Neural progenitor cell (in vitro differentiated cells): Measurements from ENCODE around the gene SRSF7. TPM values are rescaled to one million over a fixed set of nuclear protein-coding genes. Genes with fewer than 3 reads are reported as not detected.
"Not testable (repeated sequence)": the region's sequence is repeated elsewhere in the genome, so short reads cannot be mapped to it uniquely, and the experiment has no call there.

ENCODE experiments used
- DNase-seq: peaks from one replicate; pipeline ENCODE4 v3.0.0-alpha.2; 2016; ENCODE audit warnings: low spot score
- H2AFZ ChIP-seq: fragments of 200-600 bp; sonication (generic); replicated peaks from 2 replicates; pipeline ENCODE4 v1.6.1; 2016; ENCODE audit warnings: antibody characterized with exemption
- H3F3A ChIP-seq: fragments of 200-600 bp; sonication (generic); 2 replicates; pipeline ENCODE4 v1.6.1; 2016; ENCODE audit warnings: antibody characterized with exemption, low read depth
- H3K27ac ChIP-seq: fragments of 200-600 bp; sonication (generic); 2 replicates; pipeline ENCODE4 v1.5.1; 2016; ENCODE audit warnings: mild to moderate bottlenecking
- H3K27me3 ChIP-seq: fragments of 200-600 bp; sonication (generic); 2 replicates; pipeline ENCODE4 v1.6.1; 2016; ENCODE audit warnings: mild to moderate bottlenecking, moderate library complexity
- H3K36me3 ChIP-seq: fragments of 200-600 bp; sonication (generic); 2 replicates; pipeline ENCODE4 v1.5.1; 2016
- H3K4me1 ChIP-seq: fragments of 200-600 bp; sonication (generic); 2 replicates; pipeline ENCODE4 v1.6.1; 2016; ENCODE audit warnings: mixed run types
- H3K4me2 ChIP-seq: fragments of 200-600 bp; sonication (generic); 2 replicates; pipeline ENCODE4 v1.6.1; 2016
- H3K4me3 ChIP-seq: fragments of 200-600 bp; sonication (generic); 2 replicates; pipeline ENCODE4 v1.5.1; 2016
- H3K79me2 ChIP-seq: fragments of 200-600 bp; sonication (generic); 2 replicates; pipeline ENCODE4 v1.6.1; 2016; ENCODE audit warnings: low read depth
- H3K9ac ChIP-seq: fragments of 200-600 bp; sonication (generic); 2 replicates; pipeline ENCODE4 v1.6.1; 2016
- H3K9me3 ChIP-seq: fragments of 200-600 bp; sonication (generic); 2 replicates; pipeline ENCODE4 v1.5.1; 2016; ENCODE audit warnings: low read depth
- H4K20me1 ChIP-seq: fragments of 200-600 bp; sonication (generic); 2 replicates; pipeline ENCODE4 v1.6.1; 2016; ENCODE audit warnings: low read depth
- H3K27ac Mint-ChIP-seq: 3 replicates; pipeline ENCODE4 v1.8.0; 2021; ENCODE audit warnings: mixed read lengths
- H3K27me3 Mint-ChIP-seq: 2 replicates; pipeline ENCODE4 v1.8.0; 2022; ENCODE audit warnings: low read depth, mild to moderate bottlenecking, inconsistent platforms, moderate library complexity, mixed read lengths; ENCODE audit not compliant: insufficient read depth
- H3K36me3 Mint-ChIP-seq: 3 replicates; pipeline ENCODE4 v1.8.0; 2021; ENCODE audit warnings: mixed read lengths
- H3K4me1 Mint-ChIP-seq: 3 replicates; pipeline ENCODE4 v1.8.0; 2021; ENCODE audit warnings: mixed read lengths
- H3K4me3 Mint-ChIP-seq: 3 replicates; pipeline ENCODE4 v1.8.0; 2021; ENCODE audit warnings: mild to moderate bottlenecking, moderate library complexity, mixed read lengths
- H3K9me3 Mint-ChIP-seq: 3 replicates; pipeline ENCODE4 v1.8.0; 2020; ENCODE audit warnings: mixed read lengths
- CTCF ChIP-seq: fragments of 200-600 bp; sonication (generic); IDR thresholded peaks from 2 replicates; pipeline ENCODE4 v1.5.1; 2017; ENCODE audit warnings: antibody characterized with exemption, mild to moderate bottlenecking
- EZH2 ChIP-seq: fragments of 200-600 bp; sonication (generic); IDR thresholded peaks from 2 replicates; pipeline ENCODE4 v1.6.1; 2017; ENCODE audit warnings: antibody characterized with exemption, mild to moderate bottlenecking, moderate library complexity
- EZH2phosphoT487 ChIP-seq: fragments of 200-600 bp; sonication (generic); IDR thresholded peaks from 2 replicates; pipeline ENCODE4 v1.6.1; 2017; ENCODE audit warnings: antibody characterized with exemption
- total RNA-seq: library from RNA; depleted of rRNA; stranded (reverse); fragments of >200 nt; gene quantifications from 2 replicates; pipeline ENCODE4 v1.2.3, GENCODE V29; 2015; ENCODE audit warnings: low replicate concordance

SRSF7 gene
- total RNA-seq, 1 donor from 2014 or later, result 307 TPM

- Histone ChIP-seq H3K27me3 (no peaks in the 10 kb centered on the region), H3K4me1 (peaks cover 2% of the 10 kb centered on the region), H3K79me2 (no peaks in the 10 kb centered on the region), H3K4me2 (no peak overlapping the region), H3F3A (no peaks in the 10 kb centered on the region), H2AFZ (no peak overlapping the region), H3K36me3 (no peaks in the 10 kb centered on the region), H3K27ac (no peak overlapping the region), H4K20me1 (no peaks in the 10 kb centered on the region), H3K9me3 (no peaks in the 10 kb centered on the region), H3K9ac (no peak overlapping the region), H3K4me3 (no peak overlapping the region)
- Mint-ChIP-seq H3K36me3 (peaks cover 10% of the 10 kb centered on the region), H3K4me1 (peaks cover 10% of the 10 kb centered on the region), H3K4me3 (no peak overlapping the region), H3K27me3 (no peaks in the 10 kb centered on the region), H3K9me3 (peaks cover 3% of the 10 kb centered on the region), H3K27ac (no peak overlapping the region)
- no peak for DNase-seq
- TF ChIP-seq CTCF (no peak), EZH2phosphoT487 (no peak), EZH2 (no peak)
These were observed 44.3 kb downstream of the SRSF7 start for GRCh38 chr2:38706846-38707345.

- no peaks in the 10 kb centered on the region for H3K27me3 ChIP-seq
- peaks cover 6% of the 10 kb centered on the region for H3K36me3 Mint-ChIP-seq
- no peak overlapping the region for H3K4me2 ChIP-seq
- peaks cover 9% of the 10 kb centered on the region for H3K4me1 Mint-ChIP-seq
- no peaks in the 10 kb centered on the region for H4K20me1 ChIP-seq
- no peaks in the 10 kb centered on the region for H3K4me1 ChIP-seq
- no peaks in the 10 kb centered on the region for H3K36me3 ChIP-seq
- no peaks in the 10 kb centered on the region for H3K9me3 ChIP-seq
- H3K4me3 Mint-ChIP-seq, result no peak overlapping the region
- H3K9me3 Mint-ChIP-seq, result no peaks in the 10 kb centered on the region
- H3K4me3 ChIP-seq, result no peak overlapping the region
- no peaks in the 10 kb centered on the region for H3F3A ChIP-seq
- no peak overlapping the region for H3K9ac ChIP-seq
- H3K79me2 ChIP-seq, result no peaks in the 10 kb centered on the region
- H3K27ac Mint-ChIP-seq, result no peak overlapping the region
- H3K27ac ChIP-seq, result no peak overlapping the region
- no peak overlapping the region for H2AFZ ChIP-seq
- TF ChIP-seq EZH2phosphoT487, result no peak
- TF ChIP-seq CTCF, result no peak
- no peak for TF ChIP-seq EZH2
- DNase-seq, result no peak
- H3K27me3 Mint-ChIP-seq, result no peaks in the 10 kb centered on the region
These were observed 46.5 kb downstream of the SRSF7 start for GRCh38 chr2:38704664-38705063.

GRCh38 chr2:38703336-38703735 is 47.8 kb downstream of the SRSF7 start:
- not testable (repeated sequence) for H3K27me3 Mint-ChIP-seq, H3K27ac Mint-ChIP-seq, H3K4me1 Mint-ChIP-seq, H3K4me3 ChIP-seq, H3K27me3 ChIP-seq, H3F3A ChIP-seq, DNase-seq, H3K9ac ChIP-seq, H4K20me1 ChIP-seq, H3K9me3 Mint-ChIP-seq, H3K4me1 ChIP-seq, H3K4me3 Mint-ChIP-seq, H2AFZ ChIP-seq, H3K36me3 Mint-ChIP-seq, H3K36me3 ChIP-seq, H3K27ac ChIP-seq, H3K4me2 ChIP-seq, H3K9me3 ChIP-seq, H3K79me2 ChIP-seq

GRCh38 chr2:38702413-38702812 is 48.7 kb downstream of the SRSF7 start:
- DNase-seq, result no peak
- no peak overlapping the region for H3K27ac Mint-ChIP-seq

More at GRCh38 chr2:38702413-38702812, 48.7 kb downstream of the SRSF7 start:
- Histone ChIP-seq H2AFZ (no peak overlapping the region), H3K4me1 (no peaks in the 10 kb centered on the region), H3K4me3 (no peak overlapping the region), H3K36me3 (no peaks in the 10 kb centered on the region), H3K27ac (no peak overlapping the region), H3K79me2 (no peaks in the 10 kb centered on the region), H3K27me3 (no peaks in the 10 kb centered on the region), H3F3A (no peaks in the 10 kb centered on the region), H3K9me3 (no peaks in the 10 kb centered on the region), H3K9ac (no peak overlapping the region), H4K20me1 (no peaks in the 10 kb centered on the region), H3K4me2 (no peak overlapping the region)
- TF ChIP-seq EZH2phosphoT487, result no peak
- TF ChIP-seq CTCF, result no peak
- TF ChIP-seq EZH2, result no peak
- Mint-ChIP-seq H3K27me3 (no peaks in the 10 kb centered on the region), H3K4me3 (no peak overlapping the region), H3K4me1 (peaks cover 3% of the 10 kb centered on the region), H3K36me3 (peaks cover 6% of the 10 kb centered on the region), H3K9me3 (no peaks in the 10 kb centered on the region)
